GM18868 (cell line): ENCODE results near the gene NPPB.

Experiments
- ATAC-seq: cut with Tn5 transposase; IDR thresholded peaks from one replicate; pipeline ENCODE4 v1.9.1; 2021; ENCODE audit warnings: mild to moderate bottlenecking, moderate library complexity; ENCODE audit not compliant: unreplicated experiment

Gene NPPB

GRCh38 chr1:11881749-11882441 lies 23.1 kb upstream of the NPPB start:
- no peak for ATAC-seq

GRCh38 chr1:11880911-11881748 lies 22.4 kb upstream of the NPPB start:
- ATAC-seq = no peak

GRCh38 chr1:11880181-11880575 lies 21.4 kb upstream of the NPPB start:
- no peak for ATAC-seq

GRCh38 chr1:11879311-11880180 lies 20.8 kb upstream of the NPPB start:
- ATAC-seq = no peak

- ATAC-seq = no peak
Measured at GRCh38 chr1:11878891-11879190, 20.1 kb upstream of the NPPB start.

GRCh38 chr1:11878081-11878890 lies 19.5 kb upstream of the NPPB start:
- ATAC-seq = no peak

- ATAC-seq = no peak
Measured at GRCh38 chr1:11877074-11877473, 18.3 kb upstream of the NPPB start.

GRCh38 chr1:11875094-11875493 lies 16.3 kb upstream of the NPPB start:
- no peak for ATAC-seq

GRCh38 chr1:11874624-11875023 lies 15.9 kb upstream of the NPPB start:
- no peak for ATAC-seq

GRCh38 chr1:11874258-11874562 lies 15.5 kb upstream of the NPPB start:
- ATAC-seq = no peak

GRCh38 chr1:11873395-11874257 lies 14.9 kb upstream of the NPPB start:
- ATAC-seq = no peak

- no peak for ATAC-seq
Measured at GRCh38 chr1:11872545-11872944, 13.8 kb upstream of the NPPB start.

- ATAC-seq = no peak
Measured at GRCh38 chr1:11869650-11870207, 11.0 kb upstream of the NPPB start.

- ATAC-seq = no peak
Measured at GRCh38 chr1:11869104-11869503, 10.4 kb upstream of the NPPB start.

- ATAC-seq = no peak
Measured at GRCh38 chr1:11868331-11868980, 9.7 kb upstream of the NPPB start.

GRCh38 chr1:11862890-11863289 lies 4.1 kb upstream of the NPPB start:
- no peak for ATAC-seq

GRCh38 chr1:11860587-11860986 lies 1.8 kb upstream of the NPPB start:
- ATAC-seq = no peak

GRCh38 chr1:11860083-11860482 lies 1.3 kb upstream of the NPPB start:
- ATAC-seq = no peak
